ENCODE results near the gene EIF2S1. TPM values are rescaled to one million over a fixed set of nuclear protein-coding genes. Genes with fewer than 3 reads are reported as not detected.

The EIF2S1 gene
- total and polyA plus RNA-seq, 2 of the 13 experiments (the other 11 are each of a cell fraction or from before 2014, with no cell fraction given) = 49.1 to 246 TPM

DNA sequence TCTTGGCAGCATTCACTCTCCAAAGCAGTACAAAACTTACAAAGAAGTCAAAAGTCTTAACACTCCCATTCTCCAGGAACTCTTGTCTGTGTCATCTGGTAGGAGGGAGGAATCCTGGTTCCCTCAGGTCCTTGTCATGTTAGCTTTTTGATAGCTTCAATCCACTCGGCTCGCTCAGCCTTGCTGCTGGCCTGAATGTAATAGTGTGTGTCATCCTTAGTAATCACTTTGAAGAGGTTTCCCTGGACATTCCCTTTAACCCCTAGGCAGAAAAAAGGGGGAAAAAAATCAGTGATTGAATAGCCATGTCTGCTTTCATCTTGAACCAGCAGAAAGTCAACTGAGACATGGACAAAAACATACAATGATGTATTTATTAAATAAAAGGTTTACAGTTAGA lies 27.1 kb downstream of the EIF2S1 start:
- Histone ChIP-seq H3K36me3 (replicated peaks in 1 of 2; ENCODE audit: control insufficient read depth in 1 of 2, insufficient read depth in 2 of 2, low read length in 2 of 2) (peaks cover 12 to 31% of the 10 kb centered on the region in 2 experiments; a peak in 4 of 5 replicates), H3K4me2 (ENCODE audit: low read depth, low read length) (no peak overlapping the region), H3K79me2 (ENCODE audit: insufficient read depth, low read length) (no peaks in the 10 kb centered on the region), H2AFZ (ENCODE audit: low read length) (no peak overlapping the region), H3K9ac (ENCODE audit: insufficient read depth, low read depth, low read length) (no peak overlapping the region), H3K27me3 (ENCODE audit: control insufficient read depth in 1 of 2, insufficient read depth in 2 of 2, low read length in 2 of 2) (no peaks in the 10 kb centered on the region), H3K27ac (ENCODE audit: extremely low read length, insufficient read depth, low read length) (no peak overlapping the region), H3K9me3 (ENCODE audit: low read length) (no peaks in the 10 kb centered on the region), H3K4me1 (ENCODE audit: insufficient read depth, low read length) (peaks cover 27% of the 10 kb centered on the region), H4K20me1 (ENCODE audit: insufficient read depth, low read length) (no peaks in the 10 kb centered on the region), H3K4me3 (replicated peaks in 1 of 3; ENCODE audit: insufficient read depth in 1 of 3, low read depth in 2 of 3, low read length in 3 of 3) (no peak overlapping the region)
- ATAC-seq = no peak
- ChIA-PET CTCF (ENCODE audit: low intra/inter-chr PET ratio, low total read pairs) (no interaction called here), POLR2A (no interaction called here)
- in situ Hi-C loops (cut with HindIII; ENCODE audit: extremely low pct_ligation_motif_present, low pct_unique_long_range_greater_than_20kb) (no loop called here), intact Hi-C loops (cut with micrococcal nuclease; ENCODE audit: unreplicated experiment) (no loop called here)
- no peak for DNase-seq (ENCODE audit: low spot score)
- BruUV-seq (replicated peaks) = no TSS peak
- TF ChIP-seq, protein P1, sequence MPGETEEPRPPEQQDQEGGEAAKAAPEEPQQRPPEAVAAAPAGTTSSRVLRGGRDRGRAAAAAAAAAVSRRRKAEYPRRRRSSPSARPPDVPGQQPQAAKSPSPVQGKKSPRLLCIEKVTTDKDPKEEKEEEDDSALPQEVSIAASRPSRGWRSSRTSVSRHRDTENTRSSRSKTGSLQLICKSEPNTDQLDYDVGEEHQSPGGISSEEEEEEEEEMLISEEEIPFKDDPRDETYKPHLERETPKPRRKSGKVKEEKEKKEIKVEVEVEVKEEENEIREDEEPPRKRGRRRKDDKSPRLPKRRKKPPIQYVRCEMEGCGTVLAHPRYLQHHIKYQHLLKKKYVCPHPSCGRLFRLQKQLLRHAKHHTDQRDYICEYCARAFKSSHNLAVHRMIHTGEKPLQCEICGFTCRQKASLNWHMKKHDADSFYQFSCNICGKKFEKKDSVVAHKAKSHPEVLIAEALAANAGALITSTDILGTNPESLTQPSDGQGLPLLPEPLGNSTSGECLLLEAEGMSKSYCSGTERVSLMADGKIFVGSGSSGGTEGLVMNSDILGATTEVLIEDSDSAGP (CRISPR knock-in tag; IDR thresholded peaks at IDR 0.05; ENCODE audit: borderline replicate concordance) = no peak
- TF ChIP-seq, protein P2, sequence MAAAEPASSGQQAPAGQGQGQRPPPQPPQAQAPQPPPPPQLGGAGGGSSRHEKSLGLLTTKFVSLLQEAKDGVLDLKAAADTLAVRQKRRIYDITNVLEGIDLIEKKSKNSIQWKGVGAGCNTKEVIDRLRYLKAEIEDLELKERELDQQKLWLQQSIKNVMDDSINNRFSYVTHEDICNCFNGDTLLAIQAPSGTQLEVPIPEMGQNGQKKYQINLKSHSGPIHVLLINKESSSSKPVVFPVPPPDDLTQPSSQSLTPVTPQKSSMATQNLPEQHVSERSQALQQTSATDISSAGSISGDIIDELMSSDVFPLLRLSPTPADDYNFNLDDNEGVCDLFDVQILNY (CRISPR knock-in tag; conservative IDR thresholded peaks at IDR 0.05) = no peak
- TF ChIP-seq, protein P3, sequence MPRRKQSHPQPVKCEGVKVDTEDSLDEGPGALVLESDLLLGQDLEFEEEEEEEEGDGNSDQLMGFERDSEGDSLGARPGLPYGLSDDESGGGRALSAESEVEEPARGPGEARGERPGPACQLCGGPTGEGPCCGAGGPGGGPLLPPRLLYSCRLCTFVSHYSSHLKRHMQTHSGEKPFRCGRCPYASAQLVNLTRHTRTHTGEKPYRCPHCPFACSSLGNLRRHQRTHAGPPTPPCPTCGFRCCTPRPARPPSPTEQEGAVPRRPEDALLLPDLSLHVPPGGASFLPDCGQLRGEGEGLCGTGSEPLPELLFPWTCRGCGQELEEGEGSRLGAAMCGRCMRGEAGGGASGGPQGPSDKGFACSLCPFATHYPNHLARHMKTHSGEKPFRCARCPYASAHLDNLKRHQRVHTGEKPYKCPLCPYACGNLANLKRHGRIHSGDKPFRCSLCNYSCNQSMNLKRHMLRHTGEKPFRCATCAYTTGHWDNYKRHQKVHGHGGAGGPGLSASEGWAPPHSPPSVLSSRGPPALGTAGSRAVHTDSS (CRISPR knock-in tag; conservative IDR thresholded peaks at IDR 0.05) = no peak
- TF ChIP-seq CBX1 (IDR thresholded peaks at IDR 0.05; ENCODE audit: low read depth) (no peak), ZIK1 (CRISPR knock-in tag; IDR thresholded peaks at IDR 0.05; ENCODE audit: borderline replicate concordance, low read depth) (no peak), HCFC1 (IDR thresholded peaks at IDR 0.05; ENCODE audit: low read depth, low read length) (no peak), MAFG (CRISPR knock-in tag; IDR thresholded peaks at IDR 0.05) (no peak), ZKSCAN1 (IDR thresholded peaks at IDR 0.05; ENCODE audit: low read length) (no peak), GTF2F1 (IDR thresholded peaks at IDR 0.05; ENCODE audit: low read length) (no peak), ZBTB21 (CRISPR knock-in tag; IDR thresholded peaks at IDR 0.05) (no peak), ISL2 (CRISPR knock-in tag; IDR thresholded peaks at IDR 0.05) (no peak), JARID2 (CRISPR knock-in tag; IDR thresholded peaks at IDR 0.05; ENCODE audit: insufficient replicate concordance) (no peak), NCOA5 (CRISPR knock-in tag; IDR thresholded peaks at IDR 0.05) (no peak), REXO4 (CRISPR knock-in tag; IDR thresholded peaks at IDR 0.05; ENCODE audit: borderline replicate concordance) (no peak)
- TF ChIP-seq, protein P4, sequence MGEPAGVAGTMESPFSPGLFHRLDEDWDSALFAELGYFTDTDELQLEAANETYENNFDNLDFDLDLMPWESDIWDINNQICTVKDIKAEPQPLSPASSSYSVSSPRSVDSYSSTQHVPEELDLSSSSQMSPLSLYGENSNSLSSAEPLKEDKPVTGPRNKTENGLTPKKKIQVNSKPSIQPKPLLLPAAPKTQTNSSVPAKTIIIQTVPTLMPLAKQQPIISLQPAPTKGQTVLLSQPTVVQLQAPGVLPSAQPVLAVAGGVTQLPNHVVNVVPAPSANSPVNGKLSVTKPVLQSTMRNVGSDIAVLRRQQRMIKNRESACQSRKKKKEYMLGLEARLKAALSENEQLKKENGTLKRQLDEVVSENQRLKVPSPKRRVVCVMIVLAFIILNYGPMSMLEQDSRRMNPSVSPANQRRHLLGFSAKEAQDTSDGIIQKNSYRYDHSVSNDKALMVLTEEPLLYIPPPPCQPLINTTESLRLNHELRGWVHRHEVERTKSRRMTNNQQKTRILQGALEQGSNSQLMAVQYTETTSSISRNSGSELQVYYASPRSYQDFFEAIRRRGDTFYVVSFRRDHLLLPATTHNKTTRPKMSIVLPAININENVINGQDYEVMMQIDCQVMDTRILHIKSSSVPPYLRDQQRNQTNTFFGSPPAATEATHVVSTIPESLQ (CRISPR knock-in tag; conservative IDR thresholded peaks at IDR 0.05) = no peak
- no peak for FAIRE-seq
- 87% methylated on average over 2 of the region's 2 CpGs for WGBS (ENCODE audit: low lambda C conversion rate)
